ENCODE measurements around the gene ADAM8. TPM values are rescaled to one million over a fixed set of nuclear protein-coding genes. Genes with fewer than 3 reads are reported as not detected.
A peak's percentile ranks its signal among the peaks of the same experiment; 100 is the strongest.

ADAM8 gene
- total RNA-seq, 2 experiments from 2014 or later, result 90.8 to 91.0 TPM

DNA sequence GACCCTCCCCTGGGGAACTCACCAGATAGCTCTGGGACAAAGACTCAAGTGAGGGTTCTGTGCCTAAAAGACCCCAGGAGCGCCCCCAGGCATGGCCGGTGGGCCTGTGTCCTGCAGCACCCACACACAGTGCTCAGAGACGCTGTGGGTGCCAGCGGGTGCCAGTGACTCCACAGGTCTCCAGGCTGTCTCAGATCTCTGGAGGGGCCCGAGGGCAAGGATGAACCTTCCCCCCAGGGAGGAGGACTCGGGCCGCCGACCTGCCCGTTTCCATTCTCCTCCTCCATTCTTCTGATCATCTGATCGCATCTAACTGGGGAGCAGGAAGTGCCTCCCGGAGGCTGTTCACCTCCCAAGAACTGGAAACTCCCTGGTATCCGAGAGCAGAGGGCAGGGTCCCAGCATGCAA lies 980 bp downstream of the ADAM8 start:
- Mint-ChIP-seq H3K4me3 (peak overlapping the region; percentile 87), H3K27ac (peak overlapping the region; percentile 82), H3K36me3 (peaks cover 3% of the 10 kb centered on the region), H3K27me3 (no peaks in the 10 kb centered on the region), H3K9me3 (no peaks in the 10 kb centered on the region), H3K4me1 (peaks cover 23% of the 10 kb centered on the region)
- POLR2A ChIA-PET, result interaction anchor here (0.7 to 3.8 kb wide), 8 partner anchors 9 to 314 kb away, joined by 3 to 35 read pairs (median 5); no protein-coding TSS in a partner anchor
- ATAC-seq (ENCODE audit: low read depth), result peak; percentile 37
- DNase-seq, result peak; percentile 68

DNA sequence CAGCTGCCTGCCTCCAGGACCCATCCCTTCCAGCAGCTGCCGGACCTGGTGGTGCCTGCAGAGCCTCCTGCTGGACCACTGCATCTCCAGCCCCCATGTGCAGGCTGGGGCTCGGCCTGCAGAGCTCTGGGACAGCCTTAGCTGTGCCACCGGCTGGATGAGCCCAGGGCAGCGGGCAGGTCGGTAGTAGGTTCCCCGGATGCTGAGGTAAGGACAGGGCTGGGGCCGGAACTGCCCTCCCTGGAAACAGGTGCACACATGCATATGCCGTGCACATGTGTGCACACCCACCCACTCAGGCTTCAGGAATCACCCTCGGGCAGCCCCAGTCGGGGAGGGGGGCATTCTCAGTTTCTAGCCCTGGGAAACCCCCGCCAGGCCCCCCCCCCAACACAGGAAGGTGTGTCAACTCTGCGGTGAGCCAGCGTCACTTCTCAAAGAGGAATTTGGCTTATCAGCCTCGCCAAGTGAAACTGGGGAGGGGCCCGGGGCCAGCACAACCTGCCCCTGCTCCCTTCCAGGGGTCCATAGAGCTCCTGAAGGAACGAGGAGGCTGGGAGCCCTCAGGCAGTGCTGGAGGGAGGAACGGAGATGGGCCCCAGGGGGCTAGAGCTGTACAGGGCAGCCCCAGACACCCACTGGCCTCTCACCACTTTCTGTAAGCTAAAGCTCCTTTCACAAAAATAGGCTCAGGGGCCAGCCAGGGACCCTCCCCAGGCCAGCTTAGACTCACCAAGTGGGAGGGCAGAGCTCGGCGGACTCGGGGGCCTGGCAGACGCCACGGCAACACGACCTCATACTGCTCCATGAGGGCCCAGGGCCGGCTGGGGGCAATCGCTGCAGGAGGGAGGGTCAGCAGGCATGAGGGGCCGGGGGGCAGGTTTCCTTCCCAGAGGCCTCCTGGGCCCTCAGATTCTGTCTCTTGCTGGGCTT lies 1.7 kb downstream of the ADAM8 start:
- H3K9me3 Mint-ChIP-seq, result no peaks in the 10 kb centered on the region
- peaks cover 23% of the 10 kb centered on the region for H3K4me1 Mint-ChIP-seq
- no peaks in the 10 kb centered on the region for H3K27me3 Mint-ChIP-seq
- peaks cover 3% of the 10 kb centered on the region for H3K36me3 Mint-ChIP-seq
- H3K27ac Mint-ChIP-seq, result peak overlapping the region; percentile 82
- DNase-seq (peak; percentile 71), ATAC-seq (ENCODE audit: low read depth) (peak; percentile 59)
- H3K4me3 Mint-ChIP-seq, result peak overlapping the region; percentile 87
- POLR2A ChIA-PET, result interaction anchor here (1.3 to 3.8 kb wide), 6 partner anchors 12 to 313 kb away, joined by 4 to 35 read pairs (median 8); no protein-coding TSS in a partner anchor

DNA sequence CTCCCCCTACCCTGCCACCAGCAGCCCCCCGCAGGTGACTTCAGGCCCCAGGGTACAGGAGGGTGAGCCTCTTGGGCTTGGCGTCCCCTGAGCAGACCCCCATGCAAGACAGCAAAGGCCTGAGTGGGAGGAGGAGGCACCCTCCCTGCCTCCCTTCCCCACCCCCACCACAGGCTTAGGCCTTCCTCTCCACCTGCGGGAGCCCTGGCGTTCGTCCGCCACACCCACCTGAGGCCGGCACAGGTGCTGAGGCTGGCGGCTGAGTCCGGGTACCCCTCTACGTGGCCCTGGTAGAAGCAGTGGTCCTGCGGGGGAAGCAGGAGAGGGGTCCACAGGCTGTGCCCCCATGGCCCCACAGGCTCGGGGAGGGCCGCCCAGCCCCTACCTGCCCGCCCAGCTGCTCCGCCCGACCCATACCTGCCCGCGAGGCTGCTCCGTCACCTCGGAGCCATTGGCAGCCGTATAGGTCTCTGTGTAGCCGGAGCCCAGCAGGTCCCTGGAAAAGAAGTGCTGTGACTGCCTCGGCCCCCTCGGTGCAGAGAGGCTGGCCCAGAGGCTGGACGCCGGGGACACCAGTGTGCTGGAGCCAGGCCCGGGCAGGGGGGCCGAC lies 3.0 kb downstream of the ADAM8 start:
- DNase-seq (no peak), ATAC-seq (ENCODE audit: low read depth) (no peak)
- Mint-ChIP-seq H3K36me3 (peaks cover 3% of the 10 kb centered on the region), H3K27me3 (no peaks in the 10 kb centered on the region), H3K27ac (no peak overlapping the region), H3K9me3 (no peaks in the 10 kb centered on the region), H3K4me1 (peaks cover 18% of the 10 kb centered on the region), H3K4me3 (peak overlapping the region; percentile 30)
- POLR2A ChIA-PET, result interaction anchor here (3.8 kb wide), 1 partner anchor 15 kb away, joined by 26 read pairs; no protein-coding TSS in a partner anchor

DNA sequence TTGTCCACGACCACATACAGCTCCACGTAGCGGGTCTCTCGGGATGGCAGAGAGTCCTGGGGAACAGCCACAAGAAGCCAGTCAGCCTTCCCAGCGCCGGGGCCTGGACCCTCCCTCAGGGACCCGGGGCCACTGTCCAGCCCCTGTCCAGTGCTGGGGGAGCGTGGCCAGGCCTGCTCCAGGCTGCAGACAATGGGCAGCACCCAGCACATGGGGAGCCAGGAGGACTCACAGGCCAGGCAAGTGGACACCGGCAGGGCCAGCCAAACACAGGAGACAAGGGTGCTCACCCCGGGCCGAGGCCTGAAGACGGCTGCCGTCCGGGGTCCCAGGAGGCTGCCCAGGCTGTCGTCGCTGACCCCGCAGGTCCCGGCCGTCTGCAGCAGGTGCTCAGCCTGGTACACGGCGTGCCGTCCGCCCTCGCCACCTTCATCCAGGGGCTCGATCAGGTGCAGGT lies 3.7 kb downstream of the ADAM8 start:
- Mint-ChIP-seq H3K9me3 (no peaks in the 10 kb centered on the region), H3K27ac (no peak overlapping the region), H3K4me1 (peaks cover 12% of the 10 kb centered on the region), H3K27me3 (no peaks in the 10 kb centered on the region), H3K4me3 (no peak overlapping the region), H3K36me3 (peaks cover 2% of the 10 kb centered on the region)
- ATAC-seq (ENCODE audit: low read depth) (no peak), DNase-seq (no peak)
- POLR2A ChIA-PET, result no interaction called here

DNA sequence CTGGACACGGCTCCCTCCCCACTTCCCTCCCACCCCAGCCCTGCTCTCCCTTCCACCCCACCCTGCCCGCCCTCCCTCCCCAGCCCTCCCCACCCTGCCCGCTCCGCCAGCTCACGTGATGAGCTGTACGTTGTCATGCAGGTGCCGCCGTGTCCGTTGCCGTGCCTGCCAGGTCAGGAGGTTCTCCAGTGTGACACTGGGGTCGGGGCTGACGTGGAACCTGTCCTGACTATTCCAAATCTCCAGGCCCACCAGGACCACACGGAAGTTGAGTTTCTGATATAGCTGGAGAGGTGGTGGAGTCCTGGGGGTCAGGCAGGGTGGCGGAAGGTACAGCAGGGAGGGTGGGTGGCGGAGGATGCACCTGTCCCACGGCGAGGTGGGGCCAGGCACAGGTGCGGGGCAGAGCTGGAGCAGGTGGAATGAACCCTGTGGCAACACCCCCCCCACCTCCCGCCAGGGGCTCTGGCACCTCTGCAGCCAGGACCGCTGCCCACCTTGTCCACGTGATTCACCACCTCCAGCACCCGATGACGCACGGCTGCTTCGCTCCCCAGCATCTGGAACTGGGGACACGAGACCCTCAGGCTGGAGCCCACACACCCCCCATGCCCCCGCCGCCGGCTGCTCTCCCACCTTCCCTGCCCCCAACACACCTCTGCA lies 4.2 kb downstream of the ADAM8 start:
- no peak overlapping the region for H3K27ac Mint-ChIP-seq
- peaks cover 2% of the 10 kb centered on the region for H3K36me3 Mint-ChIP-seq
- no peak overlapping the region for H3K4me3 Mint-ChIP-seq
- ATAC-seq (ENCODE audit: low read depth), result no peak
- POLR2A ChIA-PET, result no interaction called here
- H3K4me1 Mint-ChIP-seq, result peaks cover 8% of the 10 kb centered on the region
- no peaks in the 10 kb centered on the region for H3K27me3 Mint-ChIP-seq
- DNase-seq, result no peak
- no peaks in the 10 kb centered on the region for H3K9me3 Mint-ChIP-seq

DNA sequence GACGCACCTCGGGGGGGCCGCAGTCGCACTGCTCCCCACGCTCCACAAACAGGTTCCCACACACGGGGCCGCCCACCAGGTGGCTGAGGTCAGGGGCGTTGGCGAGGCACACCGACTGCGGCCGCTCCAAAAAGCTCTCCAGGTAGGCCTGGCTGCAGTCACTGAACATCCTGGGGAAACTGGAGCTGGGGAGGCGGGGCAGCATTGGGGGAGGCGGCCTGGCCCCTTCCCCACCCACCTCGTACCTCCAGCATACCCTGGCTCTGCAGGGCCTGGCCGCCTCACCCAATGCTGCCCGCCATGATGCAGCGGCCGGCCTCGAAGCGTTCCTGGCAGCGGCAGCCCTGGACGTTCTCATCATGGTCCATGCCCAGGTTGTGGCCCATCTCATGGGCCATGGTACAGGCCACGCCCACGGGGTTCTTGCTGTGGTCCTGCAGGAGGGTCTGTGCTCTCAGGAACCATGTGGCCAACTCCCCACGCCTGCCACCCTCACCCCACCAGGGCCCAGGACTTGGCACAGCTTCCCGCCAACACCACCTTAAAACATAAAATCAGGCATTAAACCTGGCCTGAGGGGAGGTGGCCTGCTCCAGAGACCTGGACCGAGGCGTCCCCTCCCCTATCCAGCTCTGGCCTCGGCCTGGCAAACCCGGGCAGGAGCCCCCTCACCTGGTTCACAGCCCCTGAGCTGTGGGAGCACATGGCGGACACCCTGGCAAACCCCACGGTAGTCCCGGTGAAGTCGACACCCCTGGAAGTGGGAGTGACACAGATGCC lies 5.0 kb downstream of the ADAM8 start:
- Mint-ChIP-seq H3K4me1 (peaks cover 8% of the 10 kb centered on the region), H3K4me3 (no peak overlapping the region), H3K27me3 (no peaks in the 10 kb centered on the region), H3K9me3 (no peaks in the 10 kb centered on the region), H3K36me3 (peaks cover 2% of the 10 kb centered on the region), H3K27ac (no peak overlapping the region)
- DNase-seq (no peak), ATAC-seq (ENCODE audit: low read depth) (no peak)
- POLR2A ChIA-PET, result no interaction called here

DNA sequence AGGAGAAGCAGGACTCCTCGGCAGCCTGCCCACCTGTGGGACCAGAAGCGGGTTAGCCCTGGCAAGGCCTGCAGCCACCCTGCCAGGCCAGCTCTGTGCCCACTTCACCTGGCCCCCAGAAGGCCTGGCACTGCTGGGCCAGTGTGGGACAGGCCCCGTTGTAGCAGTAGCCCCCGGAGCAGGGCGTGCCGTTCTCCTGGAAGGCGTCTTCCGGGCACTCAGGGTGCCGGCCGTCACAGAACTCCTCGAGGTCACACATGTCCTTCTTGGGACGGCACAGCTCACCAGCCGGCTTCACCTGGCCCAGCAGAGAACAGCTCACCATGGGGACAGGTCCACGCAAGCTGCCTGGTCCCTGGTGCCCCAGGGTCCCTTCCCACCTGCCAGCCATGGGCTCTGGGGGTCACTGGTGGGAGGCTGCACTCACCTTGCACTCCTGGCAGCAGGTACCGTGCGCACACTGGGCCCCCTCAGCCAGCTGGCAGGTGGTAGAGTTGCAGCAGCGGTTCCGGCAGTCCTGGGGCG lies 5.8 kb downstream of the ADAM8 start:
- peaks cover 2% of the 10 kb centered on the region for H3K36me3 Mint-ChIP-seq
- DNase-seq (no peak), ATAC-seq (ENCODE audit: low read depth) (no peak)
- POLR2A ChIA-PET, result interaction anchor here (0.8 kb wide), 1 partner anchor 12 kb away, joined by 3 read pairs; no protein-coding TSS in a partner anchor
- no peak overlapping the region for H3K4me3 Mint-ChIP-seq
- H3K4me1 Mint-ChIP-seq, result peaks cover 6% of the 10 kb centered on the region
- no peaks in the 10 kb centered on the region for H3K9me3 Mint-ChIP-seq
- H3K27me3 Mint-ChIP-seq, result no peaks in the 10 kb centered on the region
- no peak overlapping the region for H3K27ac Mint-ChIP-seq

DNA sequence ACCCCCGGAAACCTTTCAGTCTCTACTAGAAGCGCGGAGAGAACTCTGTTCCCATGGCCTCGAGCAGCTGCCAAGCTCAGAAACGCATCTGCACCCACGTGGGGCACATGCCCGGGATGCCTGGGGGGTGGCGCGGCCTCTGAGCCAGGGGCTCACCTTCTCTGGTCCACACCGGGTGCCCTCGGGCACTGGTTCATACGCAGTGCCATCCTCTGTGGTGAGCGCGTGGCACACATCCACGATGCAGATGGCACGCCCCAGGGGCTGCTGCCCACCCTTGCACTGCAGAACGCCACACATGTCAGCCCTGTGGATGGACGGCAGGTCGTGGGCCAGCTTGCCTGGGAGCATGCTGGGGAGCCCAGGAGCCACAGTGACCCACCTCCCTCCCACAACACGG lies 6.5 kb downstream of the ADAM8 start:
- Mint-ChIP-seq H3K27ac (no peak overlapping the region), H3K9me3 (no peaks in the 10 kb centered on the region), H3K36me3 (peaks cover 2% of the 10 kb centered on the region), H3K27me3 (no peaks in the 10 kb centered on the region), H3K4me3 (no peak overlapping the region), H3K4me1 (peaks cover 6% of the 10 kb centered on the region)
- ATAC-seq (ENCODE audit: low read depth) (no peak), DNase-seq (no peak)
- POLR2A ChIA-PET, result interaction anchor here (0.8 kb wide), 1 partner anchor 11 kb away, joined by 3 read pairs; no protein-coding TSS in a partner anchor

DNA sequence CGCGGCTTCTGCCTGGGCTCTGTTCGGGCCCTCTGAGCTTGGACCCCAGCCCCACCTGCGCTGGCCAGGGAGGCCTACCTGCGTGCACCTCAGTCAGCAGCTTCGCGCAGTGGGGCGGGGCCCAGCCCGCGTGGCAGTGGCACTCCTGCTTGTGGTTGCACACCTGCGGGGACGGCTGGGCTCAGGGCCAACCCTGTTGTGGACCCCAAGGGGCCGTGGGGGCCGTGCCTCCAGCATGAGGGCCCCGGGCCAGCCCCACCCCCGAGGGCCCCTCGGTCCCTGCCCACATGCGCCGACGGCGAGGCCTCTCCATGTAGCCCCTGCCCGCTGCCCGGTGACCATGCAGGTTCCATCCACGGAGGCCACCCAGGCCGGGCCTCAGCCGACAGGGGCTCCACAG lies 7.3 kb downstream of the ADAM8 start:
- peaks cover 4% of the 10 kb centered on the region for H3K36me3 Mint-ChIP-seq
- ATAC-seq (ENCODE audit: low read depth) (no peak), DNase-seq (no peak)
- no peaks in the 10 kb centered on the region for H3K27me3 Mint-ChIP-seq
- POLR2A ChIA-PET, result no interaction called here
- H3K4me3 Mint-ChIP-seq, result no peak overlapping the region
- peaks cover 10% of the 10 kb centered on the region for H3K4me1 Mint-ChIP-seq
- no peaks in the 10 kb centered on the region for H3K9me3 Mint-ChIP-seq
- no peak overlapping the region for H3K27ac Mint-ChIP-seq

DNA sequence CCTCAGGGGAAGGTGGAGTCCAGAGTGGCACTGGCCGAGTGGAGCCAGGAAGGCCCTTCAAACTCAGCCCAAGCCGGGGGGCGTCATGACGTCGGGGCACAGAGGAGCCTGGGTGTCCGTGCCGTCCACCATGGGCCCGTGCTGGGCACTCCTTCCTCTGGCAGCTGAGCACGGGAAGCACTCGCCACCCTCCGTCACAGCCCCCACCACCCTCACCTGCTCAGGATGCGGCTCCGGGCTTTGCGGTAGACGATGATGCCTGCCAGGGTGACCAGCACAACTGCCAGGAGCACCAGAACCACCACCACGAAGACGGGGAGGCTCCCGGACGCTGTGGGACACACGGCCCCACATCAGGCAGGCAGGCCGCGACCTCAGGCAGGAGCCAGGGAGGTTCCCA lies 8.1 kb downstream of the ADAM8 start:
- POLR2A ChIA-PET, result no interaction called here

DNA sequence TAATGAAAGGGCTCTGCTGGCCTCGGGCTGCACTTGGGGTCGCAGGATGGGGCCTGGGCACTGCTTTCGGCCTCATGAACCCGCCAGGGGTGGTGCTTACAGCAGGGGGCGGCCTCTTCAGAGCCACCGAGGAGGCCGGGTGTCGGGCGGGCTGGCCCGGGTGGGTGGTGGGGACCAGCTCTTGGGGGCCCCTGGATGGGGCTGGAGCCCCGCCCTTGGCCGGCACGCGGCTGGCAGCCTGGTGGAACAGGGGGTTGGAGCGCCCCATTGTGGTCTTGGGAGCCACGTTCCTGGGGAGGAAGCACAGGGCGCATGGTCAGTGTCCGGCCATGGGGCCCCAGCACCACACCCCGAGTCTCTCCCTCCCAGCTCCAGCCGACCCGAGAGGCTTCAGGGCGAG lies 8.8 kb downstream of the ADAM8 start:
- Mint-ChIP-seq H3K36me3 (peaks cover 6% of the 10 kb centered on the region), H3K27me3 (no peaks in the 10 kb centered on the region), H3K4me1 (peaks cover 17% of the 10 kb centered on the region), H3K9me3 (no peaks in the 10 kb centered on the region), H3K27ac (no peak overlapping the region), H3K4me3 (no peak overlapping the region)
- POLR2A ChIA-PET, result interaction anchor here (1.4 to 1.5 kb wide), 2 partner anchors 9 kb away, joined by 3 to 5 read pairs; partner anchors contain the start of gene ADAM8
- DNase-seq (no peak), ATAC-seq (ENCODE audit: low read depth) (no peak)

More for the DNA sequence above, 8.1 kb downstream of the ADAM8 start:
- no peak for ATAC-seq (ENCODE audit: low read depth)
- no peaks in the 10 kb centered on the region for H3K9me3 Mint-ChIP-seq
- H3K27me3 Mint-ChIP-seq, result no peaks in the 10 kb centered on the region
- H3K36me3 Mint-ChIP-seq, result peaks cover 6% of the 10 kb centered on the region
- DNase-seq, result no peak
- no peak overlapping the region for H3K27ac Mint-ChIP-seq
- H3K4me3 Mint-ChIP-seq, result no peak overlapping the region
- peaks cover 17% of the 10 kb centered on the region for H3K4me1 Mint-ChIP-seq

DNA sequence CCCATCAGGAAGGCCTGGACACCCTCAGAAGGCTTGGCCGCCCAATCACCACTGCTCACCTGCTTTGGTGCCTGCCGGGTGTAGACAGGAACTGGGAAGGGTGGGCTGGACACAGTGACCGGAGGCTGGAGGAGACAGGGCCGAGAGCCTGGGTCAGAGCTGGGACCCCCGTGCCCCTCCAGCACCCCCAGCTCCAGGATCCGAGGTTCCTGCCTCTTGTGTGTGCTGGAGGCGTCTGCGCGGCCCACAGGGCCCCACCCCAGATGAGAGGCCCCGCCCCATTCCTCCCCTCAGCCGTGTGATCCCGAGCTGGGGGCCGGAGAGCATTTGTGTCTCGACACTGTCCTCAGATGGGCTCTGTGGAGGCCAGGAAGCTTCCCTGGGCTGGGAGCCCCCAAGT lies 9.4 kb downstream of the ADAM8 start:
- POLR2A ChIA-PET, result interaction anchor here (0.5 to 1.5 kb wide), 3 partner anchors 8 to 34 kb away, joined by 3 to 5 read pairs (median 3); partner anchors contain the start of gene ADAM8
- Mint-ChIP-seq H3K36me3 (peaks cover 6% of the 10 kb centered on the region), H3K27ac (no peak overlapping the region), H3K4me1 (peaks cover 17% of the 10 kb centered on the region), H3K9me3 (no peaks in the 10 kb centered on the region), H3K27me3 (no peaks in the 10 kb centered on the region), H3K4me3 (no peak overlapping the region)
- no peak for DNase-seq
- ATAC-seq (ENCODE audit: low read depth), result no peak
